NB4 (cell line): Measurements from ENCODE around the gene MGST3.
A peak's percentile ranks its signal among the peaks of the same experiment; 100 is the strongest.

ENCODE experiments used
- POLR2A ChIP-seq: IDR thresholded peaks from 2 replicates; pipeline ENCODE4 v1.6.1; 2011; ENCODE audit warnings: mild to moderate bottlenecking; ENCODE audit not compliant: insufficient read length; ENCODE audit errors: extremely low read depth
- TF ChIP-seq, protein P1 (sequence below): IDR thresholded peaks from one replicate; pipeline ENCODE4 v1.5.1; 2012; ENCODE audit warnings: low read depth, low read length
- TF ChIP-seq, protein P2 (sequence below): IDR thresholded peaks from 2 replicates; pipeline ENCODE4 v1.6.1; 2011; ENCODE audit warnings: low read depth, low read length

DNA sequence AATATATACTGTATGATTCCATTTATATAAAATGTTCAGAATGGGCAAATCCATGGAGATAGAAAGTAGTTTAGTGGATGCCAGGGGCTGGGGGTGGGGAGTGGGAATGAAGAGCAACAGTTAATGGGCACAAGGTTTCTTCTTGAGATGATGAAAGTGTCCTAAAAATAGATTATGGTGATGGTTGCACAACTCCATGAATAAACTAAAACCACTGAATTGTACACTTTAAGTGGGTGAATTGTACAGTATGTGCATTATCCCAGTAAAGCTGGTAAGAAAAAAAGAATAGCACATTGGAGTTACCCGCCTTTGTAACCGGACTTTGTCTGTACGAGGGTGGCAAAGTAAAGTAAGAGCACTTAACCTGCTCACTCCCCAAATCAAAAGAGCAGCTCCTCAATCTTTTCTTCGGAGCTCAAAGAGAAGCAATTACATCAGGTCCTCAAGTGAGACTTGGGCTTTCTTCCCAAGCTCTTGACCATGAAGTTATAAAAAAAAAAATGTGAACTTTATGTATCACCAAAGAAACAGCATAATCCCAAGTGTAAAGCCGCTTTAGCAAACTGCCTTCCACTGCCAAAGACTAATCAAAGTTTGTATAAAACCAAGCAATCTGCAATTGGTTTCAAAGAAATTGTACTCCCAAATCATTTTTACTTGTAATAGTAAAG lies 35.3 kb downstream of the MGST3 start:
- no peak for TF ChIP-seq POLR2A
- TF ChIP-seq, protein P1, sequence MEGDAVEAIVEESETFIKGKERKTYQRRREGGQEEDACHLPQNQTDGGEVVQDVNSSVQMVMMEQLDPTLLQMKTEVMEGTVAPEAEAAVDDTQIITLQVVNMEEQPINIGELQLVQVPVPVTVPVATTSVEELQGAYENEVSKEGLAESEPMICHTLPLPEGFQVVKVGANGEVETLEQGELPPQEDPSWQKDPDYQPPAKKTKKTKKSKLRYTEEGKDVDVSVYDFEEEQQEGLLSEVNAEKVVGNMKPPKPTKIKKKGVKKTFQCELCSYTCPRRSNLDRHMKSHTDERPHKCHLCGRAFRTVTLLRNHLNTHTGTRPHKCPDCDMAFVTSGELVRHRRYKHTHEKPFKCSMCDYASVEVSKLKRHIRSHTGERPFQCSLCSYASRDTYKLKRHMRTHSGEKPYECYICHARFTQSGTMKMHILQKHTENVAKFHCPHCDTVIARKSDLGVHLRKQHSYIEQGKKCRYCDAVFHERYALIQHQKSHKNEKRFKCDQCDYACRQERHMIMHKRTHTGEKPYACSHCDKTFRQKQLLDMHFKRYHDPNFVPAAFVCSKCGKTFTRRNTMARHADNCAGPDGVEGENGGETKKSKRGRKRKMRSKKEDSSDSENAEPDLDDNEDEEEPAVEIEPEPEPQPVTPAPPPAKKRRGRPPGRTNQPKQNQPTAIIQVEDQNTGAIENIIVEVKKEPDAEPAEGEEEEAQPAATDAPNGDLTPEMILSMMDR, result no peak
- TF ChIP-seq, protein P2, sequence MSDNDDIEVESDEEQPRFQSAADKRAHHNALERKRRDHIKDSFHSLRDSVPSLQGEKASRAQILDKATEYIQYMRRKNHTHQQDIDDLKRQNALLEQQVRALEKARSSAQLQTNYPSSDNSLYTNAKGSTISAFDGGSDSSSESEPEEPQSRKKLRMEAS, result 0 out of 2 replicates have a peak, but pooled peaks have one; percentile 4
